SW480 (cell line): ENCODE results near the gene NAV3.
"Not testable (repeated sequence)": the region's sequence is repeated elsewhere in the genome, so short reads cannot be mapped to it uniquely, and the experiment has no call there.

Source experiments
- DNase-seq: peaks from one replicate; pipeline ENCODE4 v3.0.0-alpha.2; 2016; ENCODE audit warnings: low spot score

NAV3 gene

DNA sequence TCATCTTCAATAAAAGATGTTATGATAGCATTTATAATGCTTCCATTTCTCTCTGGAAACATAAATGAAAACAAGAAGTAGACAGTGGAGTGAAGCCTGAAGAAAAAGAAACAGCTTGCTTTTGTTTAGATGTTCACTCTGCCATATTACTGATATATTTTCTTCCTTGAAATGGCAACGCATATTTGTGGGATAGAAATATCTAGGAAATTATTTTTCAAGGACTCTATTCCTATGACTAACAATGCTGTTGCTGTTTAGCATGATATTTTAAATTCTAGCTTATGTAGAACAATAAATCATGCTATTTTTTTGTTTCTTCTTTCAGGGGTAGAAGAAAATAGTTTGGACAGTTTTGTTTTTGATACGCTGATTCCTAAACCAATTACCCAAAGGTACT is 359.0 kb downstream of the NAV3 start:
- no peak for DNase-seq

DNA sequence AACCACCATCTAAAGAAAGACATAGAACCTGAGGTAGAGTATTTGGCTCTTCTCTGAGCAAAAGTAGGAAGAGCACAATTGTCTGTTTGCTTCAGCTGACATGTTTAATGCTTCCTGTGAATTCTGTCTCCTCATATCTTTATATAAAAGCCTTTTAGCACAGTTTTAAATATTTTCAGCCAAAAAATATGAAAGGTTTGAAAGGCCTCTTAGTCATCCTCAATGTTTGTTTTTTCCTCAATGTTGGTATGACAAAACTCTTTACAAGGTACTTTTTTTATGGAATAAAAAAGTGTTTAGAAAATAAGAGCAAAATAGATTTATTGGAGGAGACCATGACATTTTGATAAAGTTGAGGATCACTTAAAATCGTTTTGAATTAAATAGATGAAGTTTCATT is 360.9 kb downstream of the NAV3 start:
- DNase-seq: no peak

DNA sequence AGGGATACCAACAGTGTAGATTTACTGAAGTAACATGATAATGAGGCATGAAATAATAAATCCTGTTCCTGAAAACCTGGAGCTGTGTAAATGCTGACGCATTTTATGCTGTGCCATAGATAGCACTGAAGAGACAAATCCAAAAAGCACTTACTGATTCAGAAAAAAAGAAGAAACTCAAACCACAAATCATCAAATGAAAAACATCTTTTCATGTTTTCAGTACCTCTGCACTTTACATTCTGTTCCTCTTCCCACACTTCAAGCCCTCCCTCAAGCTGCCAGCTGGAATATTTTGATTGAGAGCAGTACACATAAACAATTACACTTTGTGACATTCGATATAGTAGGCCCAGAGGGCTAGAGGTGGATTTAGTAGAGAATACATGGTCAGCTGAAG is 362.3 kb downstream of the NAV3 start:
- no peak for DNase-seq

DNA sequence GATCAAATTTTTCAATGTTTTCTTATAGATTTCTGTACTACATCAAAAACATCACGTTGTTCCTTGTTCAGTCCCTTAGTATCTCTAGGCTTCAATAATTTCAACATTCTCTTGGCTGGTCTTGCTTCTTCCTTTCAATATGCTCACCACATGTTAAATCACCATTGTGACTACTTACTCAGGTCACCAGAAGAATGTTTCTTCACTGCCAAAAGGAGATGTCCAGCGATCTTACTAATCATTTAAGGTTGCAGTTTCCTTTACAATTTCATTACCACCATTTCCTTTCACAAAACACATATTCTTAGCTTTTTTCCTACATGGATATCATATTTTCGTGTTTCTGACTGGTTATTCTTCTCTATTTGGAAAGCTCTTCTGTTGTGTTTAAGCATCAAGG is 363.8 kb downstream of the NAV3 start:
- no peak for DNase-seq

DNA sequence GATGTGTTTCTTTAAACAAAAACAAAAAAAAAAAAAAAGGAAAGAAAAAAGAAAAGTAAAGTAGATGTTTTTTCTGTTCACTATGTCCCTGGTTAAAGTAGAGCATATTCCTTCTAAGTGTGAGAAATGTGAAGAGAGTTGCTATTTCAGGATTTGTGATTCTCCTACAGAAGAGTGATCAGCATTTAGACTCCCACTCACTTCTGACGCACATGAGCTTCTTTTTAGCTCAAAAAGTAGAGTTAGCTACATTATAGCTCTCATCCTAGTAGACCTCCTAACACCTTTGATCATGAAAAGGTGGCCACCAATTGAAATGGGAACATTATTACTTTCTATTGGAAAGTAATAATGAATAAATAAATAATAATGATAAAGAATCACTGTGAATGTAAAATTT is 368.2 kb downstream of the NAV3 start:
- DNase-seq: no peak

DNA sequence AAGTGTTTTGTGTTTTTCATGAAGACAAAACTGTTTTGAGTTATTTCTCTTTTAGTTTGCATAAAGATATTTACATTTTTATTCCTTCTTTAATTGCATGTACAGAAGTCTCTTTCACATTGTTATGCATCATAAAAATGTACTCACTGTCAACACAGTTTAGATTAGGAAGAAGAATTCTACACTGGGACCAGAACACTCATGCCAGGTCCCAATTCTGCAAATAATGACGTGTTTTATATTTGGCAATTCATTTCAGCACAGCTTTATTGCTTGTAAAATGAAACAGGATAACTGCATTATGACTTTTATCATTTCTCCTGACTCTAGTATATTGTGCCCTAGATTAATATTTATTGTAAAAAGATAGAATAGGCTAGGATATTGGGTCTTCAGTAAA is 369.2 kb downstream of the NAV3 start:
- no peak for DNase-seq

DNA sequence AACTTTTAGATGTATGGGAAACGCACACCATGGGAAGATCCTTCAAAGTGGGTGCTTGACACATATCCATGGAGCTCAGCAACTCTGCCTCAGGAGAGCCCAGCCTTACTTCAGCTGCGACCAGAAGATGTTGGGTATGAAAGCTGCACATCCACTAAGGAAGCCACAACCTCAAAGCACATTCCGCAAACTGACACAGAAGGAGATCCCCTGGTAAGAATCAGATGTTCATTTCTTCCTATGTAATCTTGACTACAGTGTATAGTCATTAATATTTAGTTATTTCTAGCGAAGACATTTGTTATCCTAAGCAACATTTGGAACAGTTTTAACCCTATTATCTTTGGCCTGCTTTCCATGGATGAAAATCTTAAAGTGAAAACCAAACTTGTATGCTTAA is 374.2 kb downstream of the NAV3 start:
- DNase-seq: no peak

DNA sequence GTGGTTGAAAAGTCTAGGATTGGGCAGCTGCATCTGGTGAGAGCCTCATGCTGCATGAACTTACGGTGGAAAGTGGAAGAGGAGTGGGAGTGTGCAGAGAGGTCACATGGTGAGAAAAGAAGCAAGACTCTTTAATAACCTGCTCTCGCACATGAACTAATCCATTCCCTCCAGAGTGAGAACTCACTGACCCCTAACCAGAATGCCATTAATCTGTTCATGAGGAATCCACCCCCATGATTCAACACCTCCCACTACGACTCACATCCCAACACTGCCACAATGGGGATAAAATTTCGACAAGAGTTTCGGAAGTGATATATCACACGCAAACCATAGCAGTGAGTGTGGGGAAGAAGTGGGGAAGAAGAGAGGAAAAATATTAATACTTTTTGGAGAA is 377.4 kb downstream of the NAV3 start:
- no peak for DNase-seq

DNA sequence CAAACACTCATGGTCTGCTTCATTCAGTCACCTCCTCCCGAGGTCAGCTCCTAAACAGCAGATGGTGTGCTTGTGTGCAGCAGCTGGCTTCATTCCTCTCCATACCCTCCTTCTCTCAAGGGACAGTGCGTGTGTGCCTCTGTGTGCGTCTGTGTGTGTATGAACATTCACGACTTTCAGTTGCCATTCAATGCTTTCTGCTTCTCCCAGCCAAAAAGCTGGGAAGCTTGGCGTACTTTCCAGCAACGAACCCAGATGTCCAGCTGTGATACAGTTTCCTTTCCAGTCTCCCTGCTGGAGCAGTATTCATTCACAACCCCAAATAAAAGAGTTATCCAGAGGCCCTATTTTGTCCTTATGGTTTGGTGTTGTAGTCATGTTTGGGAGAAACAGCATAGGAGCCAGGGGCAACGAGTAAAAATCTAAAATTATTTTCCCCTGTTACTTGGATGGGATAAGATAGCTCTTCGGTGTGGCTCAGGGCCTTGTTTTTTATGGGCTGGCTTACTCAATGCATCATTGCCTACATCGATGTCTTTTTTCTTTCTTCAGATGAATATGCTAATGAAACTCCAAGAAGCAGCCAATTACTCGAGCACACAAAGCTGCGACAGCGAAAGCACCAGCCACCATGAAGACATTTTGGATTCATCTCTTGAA is 379.3 kb downstream of the NAV3 start:
- DNase-seq: no peak

DNA sequence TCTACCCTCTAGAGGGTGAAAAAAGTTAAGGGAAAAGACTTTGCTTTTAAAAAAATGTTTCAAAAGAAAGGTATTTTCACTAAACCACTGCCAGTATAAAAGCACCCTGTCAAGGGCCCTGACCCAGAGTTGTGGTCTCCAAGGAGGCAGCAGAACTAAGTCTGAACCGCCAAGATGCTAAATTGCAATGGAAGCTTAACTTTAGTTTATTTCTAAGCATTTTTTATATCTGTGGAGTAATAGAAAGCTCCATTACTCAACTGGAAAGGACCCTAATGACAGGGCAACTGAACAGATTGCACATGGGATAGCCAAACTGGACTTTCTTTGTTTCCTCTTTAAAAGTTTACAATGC is 379.8 kb downstream of the NAV3 start:
- DNase-seq: no peak

DNA sequence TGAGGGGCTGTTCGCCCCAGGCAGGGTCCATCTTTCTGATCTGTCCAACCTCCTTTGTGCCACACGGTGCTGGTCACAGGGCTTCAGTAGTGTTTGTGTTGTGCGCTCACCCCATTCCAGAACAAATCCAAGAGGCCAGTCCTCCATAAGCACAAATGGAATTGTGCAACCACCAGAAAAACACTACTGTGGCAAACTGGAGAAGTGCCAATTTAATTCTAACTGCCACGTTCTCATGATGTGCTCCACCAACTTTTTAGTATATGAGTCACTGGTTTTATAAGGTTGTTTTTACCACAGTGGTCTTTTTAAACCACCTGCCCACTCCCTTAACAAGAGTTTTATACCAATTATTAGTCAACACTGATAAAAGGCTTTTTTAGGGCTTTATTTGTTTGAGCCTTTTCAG is 380.2 kb downstream of the NAV3 start:
- peak; percentile 9 for DNase-seq

DNA sequence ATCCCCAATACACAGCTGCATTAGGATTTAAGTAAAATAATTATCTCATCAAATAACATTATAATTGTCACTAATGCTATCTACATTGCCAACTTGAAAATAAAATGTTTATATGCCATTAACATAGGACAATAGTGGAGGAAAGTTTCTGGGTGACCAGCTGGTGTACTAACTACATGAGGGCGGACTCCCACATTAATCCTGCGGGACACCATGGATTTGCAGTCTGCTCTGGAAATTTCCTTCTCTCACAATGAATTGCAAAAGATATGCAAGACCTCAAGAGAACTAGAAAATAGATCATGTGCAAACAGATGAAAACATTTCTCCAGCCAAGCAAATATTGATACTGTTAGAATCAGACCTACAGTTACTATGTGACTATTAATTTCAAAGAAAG is 390.1 kb downstream of the NAV3 start:
- DNase-seq: no peak

DNA sequence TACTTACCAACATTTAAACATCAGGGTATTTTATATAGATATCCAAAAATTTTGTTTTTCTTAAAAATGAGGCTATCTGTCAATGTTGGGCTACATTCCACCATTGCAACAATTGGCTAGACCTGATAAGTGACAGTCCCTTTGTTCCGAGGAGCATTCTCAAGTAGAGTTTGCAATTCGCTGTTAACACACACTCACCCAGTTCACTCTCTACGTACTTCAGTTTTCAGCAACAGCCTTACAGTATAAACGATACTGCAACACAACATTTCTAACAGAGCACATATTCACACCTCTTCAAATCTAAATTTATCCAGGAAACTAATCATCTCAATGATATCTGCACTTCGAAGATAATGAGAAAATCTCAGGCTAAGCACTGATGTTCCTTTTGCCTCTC is 393.5 kb downstream of the NAV3 start:
- DNase-seq: no peak

DNA sequence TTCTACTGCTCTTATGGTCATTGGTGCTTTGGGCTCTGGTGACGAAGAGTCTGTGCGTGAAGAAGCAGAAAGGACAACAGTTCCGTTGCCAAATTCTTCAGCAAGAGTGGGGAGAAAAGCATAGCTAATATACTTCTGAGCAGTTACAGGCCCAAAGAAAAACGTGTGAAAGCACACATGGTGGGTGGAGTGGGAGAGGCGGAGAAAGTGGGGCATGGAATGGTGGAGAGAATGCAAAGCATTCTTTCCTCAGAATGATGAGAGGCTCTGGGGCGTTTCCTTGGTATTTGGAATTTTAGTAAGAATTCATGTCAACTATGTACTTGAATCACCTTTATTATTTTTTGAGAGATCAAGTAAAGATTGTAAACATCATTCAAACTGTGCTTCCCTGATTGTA is 396.1 kb downstream of the NAV3 start:
- DNase-seq: no peak

DNA sequence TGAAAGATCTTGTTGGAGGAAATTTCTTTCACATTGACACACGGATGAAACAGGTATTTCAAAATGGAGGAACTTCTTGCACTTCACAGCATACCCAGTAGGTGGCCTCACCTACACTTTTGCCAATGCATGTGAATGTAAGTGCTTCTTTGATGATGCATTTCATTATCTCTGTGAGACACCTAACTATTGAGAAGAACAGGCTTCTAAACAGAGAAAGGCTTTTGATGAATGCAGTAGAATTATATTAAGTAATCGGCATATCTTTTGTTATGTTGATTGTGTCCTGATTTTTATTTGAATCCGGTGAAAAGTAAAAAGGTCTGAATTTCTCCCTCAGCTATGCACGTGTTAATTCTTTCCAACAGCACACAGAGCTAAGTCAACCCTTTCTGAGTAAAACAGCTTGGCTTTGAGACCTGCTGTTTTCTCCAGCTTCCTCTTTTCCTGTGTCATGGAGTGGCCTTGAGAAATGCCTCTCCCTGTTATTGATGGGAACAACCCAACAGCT is 399.0 kb downstream of the NAV3 start:
- DNase-seq: peak; percentile 50

DNA sequence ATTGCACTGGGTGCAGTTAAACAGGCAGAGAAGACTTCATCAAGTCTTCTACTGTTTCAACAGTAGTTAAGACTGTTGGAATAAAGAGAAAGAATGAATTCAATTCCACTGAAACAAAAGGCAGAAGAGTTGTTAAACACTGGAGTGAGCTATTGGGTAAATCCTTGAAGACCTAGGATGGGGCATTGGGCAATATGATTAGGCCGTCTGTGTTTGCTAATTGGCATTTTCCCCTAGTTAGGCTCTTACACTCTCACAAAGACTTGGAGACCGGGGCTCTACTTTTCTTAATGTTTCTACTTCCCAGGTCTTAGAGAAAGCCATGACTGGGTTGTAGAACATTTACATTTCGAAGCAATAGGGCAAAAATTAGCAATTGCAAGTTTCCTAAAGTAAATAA is 402.1 kb downstream of the NAV3 start:
- no peak for DNase-seq

DNA sequence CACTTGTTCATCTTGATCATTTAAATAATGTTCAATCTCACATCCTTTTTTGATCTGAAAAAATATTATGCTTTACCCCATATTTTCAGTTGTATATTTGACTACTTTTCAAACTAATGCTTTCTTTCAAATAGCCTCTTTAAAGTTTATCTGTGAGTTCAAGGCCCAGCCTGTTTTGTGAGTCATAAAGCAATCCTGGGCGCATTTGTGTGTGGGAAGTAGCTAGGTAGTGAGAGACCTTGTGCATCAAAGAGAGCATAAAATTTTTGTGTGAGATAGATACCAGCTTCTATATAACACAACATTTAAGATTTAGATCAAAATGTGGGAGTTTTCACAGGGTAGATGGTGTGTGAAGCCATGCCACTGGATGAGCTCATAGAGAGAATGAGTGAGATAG is 405.6 kb downstream of the NAV3 start:
- DNase-seq: no peak

DNA sequence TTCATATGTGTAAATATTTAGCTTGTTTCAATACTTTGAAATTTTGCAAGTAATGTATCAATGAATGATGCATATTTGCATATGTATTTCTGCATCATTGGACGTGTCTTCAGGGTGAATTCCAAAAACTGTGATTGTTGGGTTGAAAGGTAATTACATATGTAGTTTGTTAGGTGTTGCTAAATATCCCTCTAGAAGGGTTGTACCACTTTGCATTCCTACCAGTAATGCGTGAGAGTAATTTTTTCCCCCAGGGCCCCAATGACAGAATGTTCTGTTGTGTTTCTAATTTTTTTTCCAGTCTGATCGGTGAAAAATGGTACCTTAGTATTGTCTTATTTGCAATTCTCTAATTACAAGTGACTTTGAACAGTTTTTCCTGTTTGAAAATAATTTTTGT is 408.9 kb downstream of the NAV3 start:
- DNase-seq: no peak

DNA sequence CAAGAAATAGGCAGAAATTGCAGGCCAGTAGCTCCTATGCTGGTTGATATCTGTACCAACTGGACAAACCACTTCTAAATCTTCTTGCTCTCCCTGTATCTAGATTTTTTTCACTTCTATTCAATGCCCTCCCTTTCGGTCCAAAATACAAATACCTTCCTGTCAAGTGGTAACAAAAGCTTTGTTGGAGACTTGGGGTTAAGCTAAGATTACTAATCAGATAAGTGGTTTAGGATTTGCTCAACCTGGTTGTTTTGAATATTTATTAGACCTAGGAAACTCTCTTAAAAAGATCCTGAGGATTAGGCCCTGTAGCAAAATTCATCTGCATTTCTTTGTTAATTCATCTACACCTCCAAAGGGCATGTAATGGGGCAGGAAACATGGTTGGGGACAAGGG is 410.1 kb downstream of the NAV3 start:
- no peak for DNase-seq

DNA sequence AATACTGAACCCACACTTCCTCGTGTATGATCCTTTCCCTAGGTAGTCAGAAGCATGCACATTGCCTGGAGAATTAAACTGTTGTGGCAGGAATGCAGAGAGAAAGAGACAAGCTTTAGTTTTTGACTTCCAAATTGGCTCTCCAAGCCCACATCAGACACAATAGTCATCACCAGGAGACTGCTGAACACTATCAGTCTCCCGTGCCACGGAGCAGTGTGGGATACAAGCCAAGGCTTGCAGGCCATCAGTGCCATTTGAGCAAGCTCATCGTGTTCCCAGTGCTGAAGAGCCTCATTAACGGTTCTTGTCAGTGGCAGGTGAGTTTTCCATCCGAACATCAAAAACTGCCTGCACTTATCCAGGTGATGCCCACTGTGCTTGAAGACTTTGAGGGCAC is 410.8 kb downstream of the NAV3 start:
- no peak for DNase-seq

DNA sequence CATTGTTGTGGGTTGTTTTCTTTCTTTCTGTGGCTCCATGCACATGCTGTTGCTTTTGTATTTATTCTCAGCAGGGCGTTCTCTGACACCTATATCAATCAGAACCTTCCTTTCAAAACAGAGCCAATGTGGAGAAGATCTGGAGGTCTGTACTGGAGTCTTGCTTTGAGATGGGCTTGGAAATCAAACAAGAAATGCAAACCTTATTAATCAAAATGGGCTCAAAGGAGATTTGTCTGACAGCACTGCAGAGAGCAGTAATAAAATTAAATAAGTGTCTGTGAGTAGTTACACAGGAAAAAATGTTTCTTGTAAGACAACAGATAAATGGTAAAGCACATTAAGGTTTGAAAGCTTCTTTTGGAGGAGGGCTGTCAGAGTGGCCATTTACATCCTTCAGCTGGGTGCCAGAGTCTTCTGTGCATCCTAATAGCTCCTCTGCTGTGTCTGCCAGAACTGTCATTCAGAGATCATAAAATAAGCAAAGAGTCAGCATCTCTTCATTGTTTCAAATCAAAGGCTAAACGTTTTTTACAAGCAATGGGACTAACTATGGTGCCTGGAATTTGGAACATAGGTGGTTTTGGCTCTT is 414.3 kb downstream of the NAV3 start:
- DNase-seq: no peak

DNA sequence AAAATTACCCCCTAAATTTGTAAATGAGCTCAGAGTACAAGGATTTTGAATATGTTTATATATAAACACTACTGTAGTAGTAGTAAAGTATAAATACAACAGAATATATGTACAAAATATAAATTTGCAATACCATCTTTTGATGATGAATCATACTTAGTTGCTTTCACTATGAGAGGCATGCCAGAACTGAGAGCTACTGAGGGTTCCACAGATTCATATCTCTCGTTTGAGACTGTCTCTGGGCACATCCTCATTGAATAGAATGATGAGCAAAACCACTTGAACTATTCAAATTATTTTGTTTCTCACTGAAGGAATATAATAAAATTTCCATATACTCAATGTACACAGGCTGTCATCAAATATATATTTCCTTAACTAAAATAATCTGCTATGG is 417.6 kb downstream of the NAV3 start:
- no peak for DNase-seq

DNA sequence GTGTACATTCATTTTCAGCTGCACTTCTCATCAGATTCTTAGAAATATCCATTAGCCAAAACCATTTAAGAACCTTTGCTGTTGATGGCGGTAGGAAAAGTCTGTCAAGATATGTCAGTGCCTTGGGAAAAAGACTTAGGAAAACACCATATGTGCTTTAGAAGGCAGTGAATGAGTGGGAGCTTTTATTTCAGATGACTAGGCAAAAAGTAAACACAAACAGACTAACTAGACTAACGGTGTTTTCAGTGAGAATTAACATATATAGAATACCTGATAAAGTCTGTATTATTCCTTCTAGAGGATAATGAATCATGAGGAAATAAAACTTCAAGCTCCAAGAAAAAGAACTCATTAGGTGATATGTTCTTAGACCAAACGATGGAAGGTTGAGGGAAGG is 418.9 kb downstream of the NAV3 start:
- no peak for DNase-seq

DNA sequence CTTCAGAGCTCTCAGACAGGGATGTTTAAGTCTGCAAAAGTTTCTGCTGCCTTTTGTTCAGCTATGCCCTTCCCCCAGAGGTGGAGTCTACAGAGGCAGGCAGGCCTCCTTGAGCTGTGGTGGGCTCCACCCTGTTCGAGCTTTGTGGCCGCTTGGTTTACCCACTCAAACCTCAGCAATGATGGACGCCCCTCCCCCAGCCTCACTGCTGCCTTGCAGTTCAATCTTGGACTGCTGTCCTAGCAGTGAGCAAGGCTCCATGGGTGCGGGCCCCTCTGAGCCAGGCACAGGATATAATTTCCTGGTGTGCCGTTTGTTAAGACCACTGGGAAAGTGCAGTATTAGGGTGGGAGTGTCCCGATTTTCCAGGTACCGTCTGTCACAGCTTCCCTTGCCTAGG is 427.0 kb downstream of the NAV3 start:
- DNase-seq: not testable (repeated sequence)
